ENCODE measurements around the gene TEX2. TPM values are rescaled to one million over a fixed set of nuclear protein-coding genes. Genes with fewer than 3 reads are reported as not detected.
A peak's percentile ranks its signal among the peaks of the same experiment; 100 is the strongest.

The TEX2 gene
- polyA plus RNA-seq, 3 donors, result 6.5 to 8.7 (median 7.8) TPM

- Histone ChIP-seq H2AFZ (ENCODE audit: insufficient read depth, low read depth, low read length, poor library complexity, severe bottlenecking) (no peak overlapping the region), H3K4me3 (replicated peaks in 1 of 3; ENCODE audit: low read depth in 2 of 3, low read length in 3 of 3) (no peak overlapping the region), H3K79me2 (ENCODE audit: insufficient read depth, low read length) (peaks cover 5% of the 10 kb centered on the region), H3K27me3 (ENCODE audit: control insufficient read depth in 2 of 2, insufficient read depth in 2 of 2, low read length in 2 of 2) (no peaks in the 10 kb centered on the region), H3K36me3 (replicated peaks in 1 of 2; ENCODE audit: control insufficient read depth in 1 of 2, insufficient read depth in 2 of 2, low read length in 2 of 2) (peaks cover 17 to 70% of the 10 kb centered on the region in 2 donors), H3K9me3 (replicated peaks in 1 of 2; ENCODE audit: control insufficient read depth in 1 of 2, insufficient read depth in 1 of 2, low read length in 2 of 2) (no peaks in the 10 kb centered on the region), H3K4me1 (ENCODE audit: control insufficient read depth in 1 of 2, insufficient read depth in 2 of 2, low read length in 2 of 2) (peaks cover 23 to 28% of the 10 kb centered on the region in 2 donors), H3K27ac (ENCODE audit: low read depth in 1 of 2, low read length in 2 of 2) (no peak overlapping the region), H3K4me2 (replicated peaks; ENCODE audit: extremely low read depth, low read length, poor library complexity, severe bottlenecking) (no peak overlapping the region), H3K9ac (ENCODE audit: insufficient read depth, low read length, poor library complexity, severe bottlenecking) (no peak overlapping the region), H4K20me1 (ENCODE audit: insufficient read depth, low read length) (no peaks in the 10 kb centered on the region)
- Mint-ChIP-seq H3K27me3 (ENCODE audit: low read depth in 3 of 3) (no peaks in the 10 kb centered on the region), H3K27ac (peak overlapping the region in 1 of 7 donors; percentile 5), H3K4me3 (no peak overlapping the region), H3K4me1 (peaks cover 24% of the 10 kb centered on the region), H3K36me3 (peaks cover 53 to 57% of the 10 kb centered on the region in 2 donors), H3K9me3 (no peaks in the 10 kb centered on the region)
- intact Hi-C loops (cut with micrococcal nuclease), result loop anchor here in 1 of 2 donors (5.0 kb wide), 1 partner anchor 130 kb away; no protein-coding TSS in a partner anchor
- WGBS (ENCODE audit: insufficient coverage), result 100% methylated on average over 3 of the region's 7 CpGs
- DNase-seq, result no peak
- TF ChIP-seq, protein P1, sequence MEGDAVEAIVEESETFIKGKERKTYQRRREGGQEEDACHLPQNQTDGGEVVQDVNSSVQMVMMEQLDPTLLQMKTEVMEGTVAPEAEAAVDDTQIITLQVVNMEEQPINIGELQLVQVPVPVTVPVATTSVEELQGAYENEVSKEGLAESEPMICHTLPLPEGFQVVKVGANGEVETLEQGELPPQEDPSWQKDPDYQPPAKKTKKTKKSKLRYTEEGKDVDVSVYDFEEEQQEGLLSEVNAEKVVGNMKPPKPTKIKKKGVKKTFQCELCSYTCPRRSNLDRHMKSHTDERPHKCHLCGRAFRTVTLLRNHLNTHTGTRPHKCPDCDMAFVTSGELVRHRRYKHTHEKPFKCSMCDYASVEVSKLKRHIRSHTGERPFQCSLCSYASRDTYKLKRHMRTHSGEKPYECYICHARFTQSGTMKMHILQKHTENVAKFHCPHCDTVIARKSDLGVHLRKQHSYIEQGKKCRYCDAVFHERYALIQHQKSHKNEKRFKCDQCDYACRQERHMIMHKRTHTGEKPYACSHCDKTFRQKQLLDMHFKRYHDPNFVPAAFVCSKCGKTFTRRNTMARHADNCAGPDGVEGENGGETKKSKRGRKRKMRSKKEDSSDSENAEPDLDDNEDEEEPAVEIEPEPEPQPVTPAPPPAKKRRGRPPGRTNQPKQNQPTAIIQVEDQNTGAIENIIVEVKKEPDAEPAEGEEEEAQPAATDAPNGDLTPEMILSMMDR (IDR thresholded peaks at IDR 0.05), result no peak
These were observed 110.5 kb downstream of the TEX2 start for GRCh38 chr17:64152428-64153125.

GRCh38 chr17:64151016-64151368 is 112.1 kb downstream of the TEX2 start:
- Mint-ChIP-seq H3K27me3 (ENCODE audit: low read depth in 3 of 3) (no peaks in the 10 kb centered on the region), H3K4me1 (peaks cover 30% of the 10 kb centered on the region), H3K9me3 (no peaks in the 10 kb centered on the region), H3K4me3 (no peak overlapping the region), H3K27ac (peak overlapping the region in 2 of 7 donors; percentile 52 to 63), H3K36me3 (peaks cover 50 to 53% of the 10 kb centered on the region in 2 donors)
- H3K4me2 ChIP-seq (replicated peaks; ENCODE audit: extremely low read depth, low read length, poor library complexity, severe bottlenecking), result no peak overlapping the region
- H3K27me3 ChIP-seq (ENCODE audit: control insufficient read depth in 2 of 2, insufficient read depth in 2 of 2, low read length in 2 of 2), result no peaks in the 10 kb centered on the region
- H3K9me3 ChIP-seq (replicated peaks in 1 of 2; ENCODE audit: control insufficient read depth in 1 of 2, insufficient read depth in 1 of 2, low read length in 2 of 2), result no peaks in the 10 kb centered on the region
- H3K4me3 ChIP-seq (replicated peaks in 1 of 3; ENCODE audit: low read depth in 2 of 3, low read length in 3 of 3), result no peak overlapping the region
- no peak overlapping the region for H3K9ac ChIP-seq (ENCODE audit: insufficient read depth, low read length, poor library complexity, severe bottlenecking)
- DNase-seq, result no peak
- H3K27ac ChIP-seq (ENCODE audit: low read depth in 1 of 2, low read length in 2 of 2), result peak overlapping the region in 1 of 2 donors; percentile 65
- peaks cover 28 to 34% of the 10 kb centered on the region in 2 donors for H3K4me1 ChIP-seq (ENCODE audit: control insufficient read depth in 1 of 2, insufficient read depth in 2 of 2, low read length in 2 of 2)
- H3K36me3 ChIP-seq (replicated peaks in 1 of 2; ENCODE audit: control insufficient read depth in 1 of 2, insufficient read depth in 2 of 2, low read length in 2 of 2), result peaks cover 17 to 60% of the 10 kb centered on the region in 2 donors
- H2AFZ ChIP-seq (ENCODE audit: insufficient read depth, low read depth, low read length, poor library complexity, severe bottlenecking), result peak overlapping the region; percentile 43
- intact Hi-C loops (cut with micrococcal nuclease), result loop anchor here in 1 of 2 donors (5.0 kb wide), 1 partner anchor 131 kb away; no protein-coding TSS in a partner anchor
- peaks cover 21% of the 10 kb centered on the region for H3K79me2 ChIP-seq (ENCODE audit: insufficient read depth, low read length)
- TF ChIP-seq, protein P1 (IDR thresholded peaks at IDR 0.05), result no peak
- H4K20me1 ChIP-seq (ENCODE audit: insufficient read depth, low read length), result peaks cover 4% of the 10 kb centered on the region
- no CpG with 5 or more reads among the region's 1 CpG for WGBS (ENCODE audit: insufficient coverage)

Data from CD14-positive monocyte (primary cell).